ENCODE results near the gene MCCC2. TPM values are rescaled to one million over a fixed set of nuclear protein-coding genes. Genes with fewer than 3 reads are reported as not detected.

MCCC2 gene
- total RNA-seq, 1 experiment from 2014 or later, result 113 TPM

- DNase-seq, result no peak
- Mint-ChIP-seq H3K4me3 (ENCODE audit: unreplicated experiment) (no peak overlapping the region), H3K36me3 (ENCODE audit: insufficient read depth, unreplicated experiment) (peaks cover 14% of the 10 kb centered on the region), H3K4me1 (ENCODE audit: low read depth, unreplicated experiment) (peaks cover 6% of the 10 kb centered on the region), H3K9me3 (ENCODE audit: unreplicated experiment) (peaks cover 11% of the 10 kb centered on the region), H3K27me3 (ENCODE audit: insufficient read depth, unreplicated experiment) (no peaks in the 10 kb centered on the region), H3K27ac (ENCODE audit: unreplicated experiment) (no peak overlapping the region)
- intact Hi-C loops (cut with micrococcal nuclease; ENCODE audit: unreplicated experiment), result no loop called here
- H3K4me1 ChIP-seq, result no peaks in the 10 kb centered on the region
- no peaks in the 10 kb centered on the region; the same call in 1 of the 2 replicates for H3K36me3 ChIP-seq (ENCODE audit: control insufficient read depth, insufficient read depth, low read length)
- no peak for TF ChIP-seq CTCF (IDR thresholded peaks at IDR 0.05; ENCODE audit: insufficient read depth in 1 of 2, low read depth in 1 of 2, low read length in 1 of 2, severe bottlenecking in 1 of 2, unreplicated experiment in 1 of 2)
- ChIA-PET POLR2A (no interaction called here), CTCF (no interaction called here)
- BruUV-seq (replicated peaks), result no TSS peak
- H3K4me3 ChIP-seq (ENCODE audit: low read depth, low read length), result no peak overlapping the region
- peaks cover 8% of the 10 kb centered on the region for H3K9me3 ChIP-seq
- H3K27me3 ChIP-seq (replicated peaks; ENCODE audit: control insufficient read depth, insufficient read depth, low read length), result no peaks in the 10 kb centered on the region
These were observed 4.1 kb upstream of the MCCC2 start for GRCh38 chr5:71582945-71583584.

GRCh38 chr5:71586052-71586940 lies 844 bp upstream of the MCCC2 start:
- no peaks in the 10 kb centered on the region for H3K9me3 Mint-ChIP-seq (ENCODE audit: unreplicated experiment)
- TSS peak; percentile 87 for BruUV-seq (replicated peaks)
- ChIA-PET POLR2A (interaction anchor here (0.6 to 1.5 kb wide), 6 partner anchors 11 to 735 kb away, joined by 3 to 9 read pairs (median 4); no protein-coding TSS in a partner anchor), CTCF (interaction anchor here (1.4 to 2.3 kb wide), 3 partner anchors 12 to 108 kb away, joined by 3 to 15 read pairs (median 3); no protein-coding TSS in a partner anchor)
- H3K27ac Mint-ChIP-seq (ENCODE audit: unreplicated experiment), result peak overlapping the region; percentile 99
- Histone ChIP-seq H3K4me1 (peaks cover 8% of the 10 kb centered on the region), H3K27me3 (replicated peaks; ENCODE audit: control insufficient read depth, insufficient read depth, low read length) (no peaks in the 10 kb centered on the region), H3K36me3 (ENCODE audit: control insufficient read depth, insufficient read depth, low read length) (no peaks in the 10 kb centered on the region), H3K4me3 (ENCODE audit: low read depth, low read length) (peak overlapping the region; percentile 87), H3K9me3 (no peaks in the 10 kb centered on the region)
- intact Hi-C loops (cut with micrococcal nuclease; ENCODE audit: unreplicated experiment), result loop anchor here (1.0 to 5.0 kb wide), 2 partner anchors 13 to 171 kb away; no protein-coding TSS in a partner anchor
- H3K36me3 Mint-ChIP-seq (ENCODE audit: insufficient read depth, unreplicated experiment), result peaks cover 18% of the 10 kb centered on the region
- H3K27me3 Mint-ChIP-seq (ENCODE audit: insufficient read depth, unreplicated experiment), result no peaks in the 10 kb centered on the region
- DNase-seq, result peak; percentile 78 to 82
- peak overlapping the region; percentile 97 for H3K4me3 Mint-ChIP-seq (ENCODE audit: unreplicated experiment)
- TF ChIP-seq CTCF (IDR thresholded peaks at IDR 0.05; ENCODE audit: insufficient read depth in 1 of 2, low read depth in 1 of 2, low read length in 1 of 2, severe bottlenecking in 1 of 2, unreplicated experiment in 1 of 2), result no peak
- peaks cover 21% of the 10 kb centered on the region for H3K4me1 Mint-ChIP-seq (ENCODE audit: low read depth, unreplicated experiment)
